HepG2 (cell line): ENCODE results near the gene HPCAL4.

ENCODE experiments used
- GATA4 ChIP-seq: sonication (generic); IDR thresholded peaks from 2 replicates; pipeline ENCODE4 v1.6.1; 2016; ENCODE audit warnings: antibody characterized with exemption, low read depth, borderline replicate concordance
- RFX5 ChIP-seq: IDR thresholded peaks from 2 replicates; pipeline ENCODE4 v1.6.1; 2011; ENCODE audit warnings: low read depth, low read length, improper control_type of control experiment
- ZNF296 ChIP-seq: sonication (generic); formaldehyde crosslinking; conservative IDR thresholded peaks from 2 replicates; pipeline ENCODE4 v1.5.0; 2020; ENCODE audit warnings: mild to moderate bottlenecking, missing genetic modification reagents
- ZNF430 ChIP-seq: sonication (generic); formaldehyde crosslinking; IDR thresholded peaks from 2 replicates; pipeline ENCODE4 v1.9.0; 2021; ENCODE audit warnings: mild to moderate bottlenecking, missing genetic modification reagents
- TF ChIP-seq, protein P1 (sequence below): sonication (generic); formaldehyde crosslinking; IDR thresholded peaks from 2 replicates; pipeline ENCODE4 v1.5.0; 2020; ENCODE audit warnings: mild to moderate bottlenecking, missing genetic modification reagents, moderate library complexity
- TF ChIP-seq, protein P2 (sequence below): sonication (generic); formaldehyde crosslinking; IDR thresholded peaks from 2 replicates; pipeline ENCODE4 v1.8.1; 2023; ENCODE audit warnings: mild to moderate bottlenecking, missing genetic modification reagents, borderline replicate concordance

DNA sequence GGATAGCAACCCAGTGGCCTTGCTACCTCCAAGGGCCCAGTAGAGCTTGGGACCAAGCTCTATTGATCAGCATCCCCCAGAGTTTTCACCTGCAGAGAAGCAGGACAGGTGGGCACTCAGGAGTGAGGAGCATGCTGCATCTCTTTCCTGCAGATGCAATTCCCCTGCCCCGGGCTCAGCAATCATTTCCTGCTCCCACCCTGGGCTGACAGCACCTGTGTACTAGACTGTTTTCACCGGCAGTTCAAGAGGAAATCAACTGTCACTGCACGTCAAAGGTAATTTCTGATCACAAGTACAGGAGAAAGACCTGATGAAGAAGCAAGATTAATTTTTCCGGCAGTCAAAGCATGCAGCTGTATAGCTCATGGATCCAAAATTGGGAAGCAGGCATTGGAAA lies 10.5 kb downstream of the HPCAL4 start:
- TF ChIP-seq RFX5 (no peak), ZNF296 (CRISPR knock-in tag) (no peak), GATA4 (no peak), ZNF430 (no peak)
- TF ChIP-seq, protein P1, sequence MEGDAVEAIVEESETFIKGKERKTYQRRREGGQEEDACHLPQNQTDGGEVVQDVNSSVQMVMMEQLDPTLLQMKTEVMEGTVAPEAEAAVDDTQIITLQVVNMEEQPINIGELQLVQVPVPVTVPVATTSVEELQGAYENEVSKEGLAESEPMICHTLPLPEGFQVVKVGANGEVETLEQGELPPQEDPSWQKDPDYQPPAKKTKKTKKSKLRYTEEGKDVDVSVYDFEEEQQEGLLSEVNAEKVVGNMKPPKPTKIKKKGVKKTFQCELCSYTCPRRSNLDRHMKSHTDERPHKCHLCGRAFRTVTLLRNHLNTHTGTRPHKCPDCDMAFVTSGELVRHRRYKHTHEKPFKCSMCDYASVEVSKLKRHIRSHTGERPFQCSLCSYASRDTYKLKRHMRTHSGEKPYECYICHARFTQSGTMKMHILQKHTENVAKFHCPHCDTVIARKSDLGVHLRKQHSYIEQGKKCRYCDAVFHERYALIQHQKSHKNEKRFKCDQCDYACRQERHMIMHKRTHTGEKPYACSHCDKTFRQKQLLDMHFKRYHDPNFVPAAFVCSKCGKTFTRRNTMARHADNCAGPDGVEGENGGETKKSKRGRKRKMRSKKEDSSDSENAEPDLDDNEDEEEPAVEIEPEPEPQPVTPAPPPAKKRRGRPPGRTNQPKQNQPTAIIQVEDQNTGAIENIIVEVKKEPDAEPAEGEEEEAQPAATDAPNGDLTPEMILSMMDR (CRISPR knock-in tag) = no peak
- TF ChIP-seq, protein P2, sequence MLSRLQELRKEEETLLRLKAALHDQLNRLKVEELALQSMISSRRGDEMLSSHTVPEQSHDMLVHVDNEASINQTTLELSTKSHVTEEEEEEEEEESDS = no peak
